IMR-90 (cell line): ENCODE data around the gene CHL1. TPM values are rescaled to one million over a fixed set of nuclear protein-coding genes. Genes with fewer than 3 reads are reported as not detected.

ENCODE experiments used
- ATAC-seq: fragments of 200-7000 bp; cut with Tn5 transposase; 2 replicates; pipeline ENCODE4 v1.9.1; 2020; ENCODE audit warnings: low read depth, mild to moderate bottlenecking, moderate library complexity
- BruUV-seq: library from RNA; stranded (reverse); fragments of 400-500 nt; replicated peaks from 2 replicates; lab custom pipeline; 2021; lab: Mats Ljungman, UMichigan
- CTCF ChIA-PET: fragments of 300-600 bp; formaldehyde crosslinking; extraction: SDS; loops from one replicate; lab custom pipeline; 2021; ENCODE audit warnings: antibody characterized with exemption; lab: Yijun Ruan, JAX
- POLR2A ChIA-PET: fragments of 300-600 bp; sonication (Branson Sonifier 250); formaldehyde crosslinking; loops from one replicate; lab custom pipeline; 2022; ENCODE audit warnings: antibody characterized with exemption; ENCODE audit not compliant: unreplicated experiment; lab: Charles Lee
- DNase-seq: peaks from one replicate; pipeline ENCODE4 v3.0.0; 2013
- H2AFZ ChIP-seq: replicated peaks from 2 replicates; pipeline ENCODE3; 2013; ENCODE audit warnings: low read length, mild to moderate bottlenecking; ENCODE audit not compliant: poor library complexity
- H2AK5ac ChIP-seq: 2 replicates; pipeline ENCODE4 v1.6.1; 2013; ENCODE audit warnings: low read depth, low read length, inconsistent platforms
- H2AK9ac ChIP-seq: replicated peaks from 2 replicates; pipeline ENCODE3; 2013; ENCODE audit warnings: mild to moderate bottlenecking, low read depth, low read length, moderate library complexity; ENCODE audit not compliant: poor library complexity
- H2BK120ac ChIP-seq: 2 replicates; pipeline ENCODE4 v1.6.1; 2013; ENCODE audit warnings: low read depth, low read length, inconsistent platforms
- H2BK15ac ChIP-seq: 3 replicates; pipeline ENCODE4 v1.6.1; 2013; ENCODE audit warnings: low read depth, low read length, inconsistent platforms
- H2BK20ac ChIP-seq: 2 replicates; pipeline ENCODE4 v1.6.1; 2013; ENCODE audit warnings: low read depth, mild to moderate bottlenecking, inconsistent platforms, low read length, moderate library complexity
- H2BK5ac ChIP-seq: 2 replicates; pipeline ENCODE4 v1.6.1; 2013; ENCODE audit warnings: mild to moderate bottlenecking, low read depth, low read length, inconsistent platforms; ENCODE audit not compliant: poor library complexity, severe bottlenecking
- H3K14ac ChIP-seq: replicated peaks from 2 replicates; pipeline ENCODE4 v1.6.1; 2013; ENCODE audit warnings: low read depth, low read length, inconsistent platforms
- H3K18ac ChIP-seq: 2 replicates; pipeline ENCODE4 v1.6.1; 2013; ENCODE audit warnings: low read depth, low read length, control low read depth
- H3K23ac ChIP-seq: 2 replicates; pipeline ENCODE4 v1.6.1; 2013; ENCODE audit warnings: low read depth, low read length, inconsistent platforms
- H3K27ac ChIP-seq: 2 replicates; pipeline ENCODE4 v1.5.1; 2013; ENCODE audit warnings: mild to moderate bottlenecking, control low read depth, low read length; ENCODE audit not compliant: insufficient read depth
- H3K27me3 ChIP-seq: 2 replicates; pipeline ENCODE4 v1.6.1; 2013; ENCODE audit warnings: low read length; ENCODE audit not compliant: control insufficient read depth, insufficient read depth
- H3K36me3 ChIP-seq: 2 replicates; pipeline ENCODE4 v1.6.1; 2013; ENCODE audit warnings: low read length, mixed read lengths; ENCODE audit not compliant: control insufficient read depth, insufficient read depth
- H3K4ac ChIP-seq: 2 replicates; pipeline ENCODE4 v1.6.1; 2013; ENCODE audit warnings: low read depth, low read length, inconsistent platforms
- H3K4me1 ChIP-seq: 2 replicates; pipeline ENCODE4 v1.6.1; 2013; ENCODE audit warnings: low read length, mixed read lengths; ENCODE audit not compliant: control insufficient read depth, insufficient read depth
- H3K4me2 ChIP-seq: 2 replicates; pipeline ENCODE4 v1.6.1; 2013; ENCODE audit warnings: low read depth, mild to moderate bottlenecking, control low read depth, low read length, moderate library complexity
- H3K4me3 ChIP-seq: 2 replicates; pipeline ENCODE4 v1.5.1; 2013; ENCODE audit warnings: low read depth, mild to moderate bottlenecking, control low read depth, low read length, moderate library complexity; ENCODE audit not compliant: insufficient read depth
- H3K56ac ChIP-seq: 2 replicates; pipeline ENCODE4 v1.6.1; 2013; ENCODE audit warnings: low read length, inconsistent platforms; ENCODE audit not compliant: insufficient read depth; ENCODE audit errors: extremely low read depth
- H3K79me1 ChIP-seq, 2 experiments: 2 replicates each; pipeline ENCODE4 v1.6.1; 2013; ENCODE audit warnings: low read length in 2 of 2, inconsistent platforms in 1 of 2, low read depth in 1 of 2
- H3K9ac ChIP-seq: 2 replicates; pipeline ENCODE4 v1.6.1; 2013; ENCODE audit warnings: low read depth, low read length, control low read depth
- H3K9me1 ChIP-seq: 2 replicates; pipeline ENCODE4 v1.6.1; 2013; ENCODE audit warnings: low read length, inconsistent platforms; ENCODE audit not compliant: insufficient read depth
- H3K9me3 ChIP-seq: 2 replicates; pipeline ENCODE4 v1.6.1; 2013; ENCODE audit warnings: low read length; ENCODE audit not compliant: control insufficient read depth, insufficient read depth
- H4K20me1 ChIP-seq: 2 replicates; pipeline ENCODE4 v1.6.1; 2013; ENCODE audit warnings: low read length, inconsistent platforms; ENCODE audit not compliant: insufficient read depth
- H4K5ac ChIP-seq: 2 replicates; pipeline ENCODE4 v1.6.1; 2013; ENCODE audit warnings: mild to moderate bottlenecking, low read depth, low read length, control low read depth
- H4K8ac ChIP-seq, 2 experiments: 2 replicates each; pipeline ENCODE4 v1.6.1; 2013; ENCODE audit warnings: low read depth in 2 of 2, low read length in 2 of 2, control low read depth in 1 of 2, inconsistent platforms in 1 of 2
- H4K91ac ChIP-seq: 2 replicates; pipeline ENCODE4 v1.6.1; 2013; ENCODE audit warnings: low read depth, low read length, inconsistent platforms; ENCODE audit not compliant: insufficient read depth
- BHLHE40 ChIP-seq: fragments of 150-350 bp; IDR thresholded peaks from 2 replicates; pipeline ENCODE4 v1.6.1; 2016; ENCODE audit warnings: mild to moderate bottlenecking, low read depth, low read length
- CEBPB ChIP-seq: IDR thresholded peaks from 2 replicates; pipeline ENCODE4 v1.6.1; 2012; ENCODE audit warnings: low read depth, low read length, improper control_type of control experiment
- CHD1 ChIP-seq: IDR thresholded peaks from 2 replicates; pipeline ENCODE4 v1.6.1; 2012; ENCODE audit warnings: low read depth, low read length, improper control_type of control experiment
- FOS ChIP-seq: fragments of 150-350 bp; IDR thresholded peaks from 2 replicates; pipeline ENCODE4 v1.6.1; 2016; ENCODE audit warnings: low read depth, low read length
- MAFK ChIP-seq: IDR thresholded peaks from 2 replicates; pipeline ENCODE4 v1.6.1; 2012; ENCODE audit warnings: low read depth, low read length, improper control_type of control experiment
- MAZ ChIP-seq: IDR thresholded peaks from 2 replicates; pipeline ENCODE4 v1.6.1; 2012; ENCODE audit warnings: low read depth, mild to moderate bottlenecking, low read length, improper control_type of control experiment, moderate library complexity, borderline replicate concordance
- MXI1 ChIP-seq: IDR thresholded peaks from 2 replicates; pipeline ENCODE4 v1.6.1; 2012; ENCODE audit warnings: low read depth, mild to moderate bottlenecking, low read length, moderate library complexity, borderline replicate concordance
- NFE2L2 ChIP-seq: fragments of 150-350 bp; IDR thresholded peaks from 2 replicates; pipeline ENCODE4 v1.6.1; 2016; ENCODE audit warnings: low read depth, mild to moderate bottlenecking, low read length
- POLR2A ChIP-seq: IDR thresholded peaks from 2 replicates; pipeline ENCODE4 v1.6.1; 2012; ENCODE audit warnings: mild to moderate bottlenecking, low read depth, low read length
- RAD21 ChIP-seq: IDR thresholded peaks from 2 replicates; pipeline ENCODE4 v1.6.1; 2012; ENCODE audit warnings: low read length, improper control_type of control experiment
- RCOR1 ChIP-seq: IDR thresholded peaks from 2 replicates; pipeline ENCODE4 v1.6.1; 2012; ENCODE audit warnings: mild to moderate bottlenecking, low read length, improper control_type of control experiment; ENCODE audit not compliant: insufficient replicate concordance
- RFX5 ChIP-seq: IDR thresholded peaks from 2 replicates; pipeline ENCODE4 v1.8.0; 2012; ENCODE audit warnings: low read depth, mild to moderate bottlenecking, low read length, moderate library complexity
- SMC3 ChIP-seq: fragments of 150-350 bp; IDR thresholded peaks from 2 replicates; pipeline ENCODE4 v1.6.1; 2016; ENCODE audit warnings: low read depth, mild to moderate bottlenecking, antibody characterized with exemption, low read length, moderate library complexity
- USF2 ChIP-seq: fragments of 150-350 bp; IDR thresholded peaks from 2 replicates; pipeline ENCODE4 v1.6.1; 2017; ENCODE audit warnings: mild to moderate bottlenecking, antibody characterized with exemption, low read length, low read depth
- WGBS, 2 experiments: methylation state at CpG; one replicate each; pipeline versions ENCODE4 v1.1.5 to v1.1.7; 2013; ENCODE audit warnings: missing lambda C conversion rate in 2 of 2; ENCODE audit not compliant: insufficient read length in 1 of 2; ENCODE audit errors: extremely low coverage in 2 of 2; 5-methylcytosine and 5-hydroxymethylcytosine counted together
- dilution Hi-C: fragments of 300-500 bp; cut with HindIII; formaldehyde crosslinking; loops from one replicate; pipeline ENCODE4 v1.14.3; 2018; ENCODE audit warnings: low sequenced_read_pairs; ENCODE audit not compliant: unreplicated experiment
- in situ Hi-C: fragments of 300-500 bp; cut with MboI; formaldehyde crosslinking; loops from 3 replicates; pipeline ENCODE4 v1.14.3; 2019; ENCODE audit warnings: low sequenced_read_pairs, inconsistent platforms, mixed read lengths
- intact Hi-C: fragments of 100-400 bp; cut with micrococcal nuclease; formaldehyde crosslinking; loops from 2 replicates; pipeline ENCODE4 v1.10.0; 2022
- polyA plus RNA-seq, 3 experiments: library from polyadenylated mRNA; depleted of rRNA; stranded (reverse); fragments of >200 nt; gene quantifications; 2 replicates each; pipeline ENCODE4 v1.2.3, GENCODE V29; 2012; ENCODE audit warnings: low replicate concordance in 1 of 3
- total RNA-seq: library from RNA; depleted of rRNA; stranded (reverse); fragments of >200 nt; gene quantifications from 2 replicates; pipeline ENCODE4 v1.2.3, GENCODE V29; 2012
- TF ChIP-seq, protein P1 (sequence below): fragments of 150-350 bp; IDR thresholded peaks from 2 replicates; pipeline ENCODE4 v1.6.1; 2016; ENCODE audit warnings: low read depth, mild to moderate bottlenecking, low read length, moderate library complexity, borderline replicate concordance
- TF ChIP-seq, protein P2 (sequence below): conservative IDR thresholded peaks from 2 replicates; pipeline ENCODE4 v1.5.1; 2012; ENCODE audit warnings: mild to moderate bottlenecking, low read depth, low read length, improper control_type of control experiment

Gene CHL1
- total and polyA plus RNA-seq, 2 of the 4 experiments (the other 2 are of a cell fraction) = 0.38 to 1.6 TPM

- POLR2A ChIA-PET = no interaction called here
- no peaks in the 10 kb centered on the region for H3K4me1 ChIP-seq
- no peak overlapping the region for H3K23ac ChIP-seq
- no peaks in the 10 kb centered on the region for H3K36me3 ChIP-seq
- no peak overlapping the region for H2AK5ac ChIP-seq
- no peak overlapping the region for H4K91ac ChIP-seq
- WGBS, 2 experiments = no CpG with 5 or more reads among the region's 1 CpG
- H3K79me1 ChIP-seq = no peaks in the 10 kb centered on the region
- H2BK20ac ChIP-seq = no peak overlapping the region
- H3K4ac ChIP-seq = no peak overlapping the region
- no TSS peak for BruUV-seq
- no peak overlapping the region for H3K14ac ChIP-seq
- CTCF ChIA-PET = no interaction called here
- in situ Hi-C loops (no loop called here), intact Hi-C loops (no loop called here), dilution Hi-C loops (no loop called here)
- H4K20me1 ChIP-seq = no peaks in the 10 kb centered on the region
- H2BK5ac ChIP-seq = no peak overlapping the region
- H3K9ac ChIP-seq = no peak overlapping the region
- DNase-seq (no peak), ATAC-seq (no peak)
- no peak overlapping the region for H2AK9ac ChIP-seq
- H3K4me3 ChIP-seq = no peak overlapping the region
- H3K4me2 ChIP-seq = no peak overlapping the region
- H3K9me3 ChIP-seq = no peaks in the 10 kb centered on the region; the same call in 1 of the 2 replicates
- no peak overlapping the region for H4K8ac ChIP-seq
- H3K27me3 ChIP-seq = no peaks in the 10 kb centered on the region
- TF ChIP-seq FOS (no peak), RAD21 (no peak), NFE2L2 (no peak), RFX5 (no peak), USF2 (no peak), MAFK (no peak), RCOR1 (no peak), POLR2A (no peak), BHLHE40 (no peak), CHD1 (no peak), SMC3 (no peak), CEBPB (no peak), MAZ (no peak), MXI1 (no peak)
- TF ChIP-seq, protein P1, sequence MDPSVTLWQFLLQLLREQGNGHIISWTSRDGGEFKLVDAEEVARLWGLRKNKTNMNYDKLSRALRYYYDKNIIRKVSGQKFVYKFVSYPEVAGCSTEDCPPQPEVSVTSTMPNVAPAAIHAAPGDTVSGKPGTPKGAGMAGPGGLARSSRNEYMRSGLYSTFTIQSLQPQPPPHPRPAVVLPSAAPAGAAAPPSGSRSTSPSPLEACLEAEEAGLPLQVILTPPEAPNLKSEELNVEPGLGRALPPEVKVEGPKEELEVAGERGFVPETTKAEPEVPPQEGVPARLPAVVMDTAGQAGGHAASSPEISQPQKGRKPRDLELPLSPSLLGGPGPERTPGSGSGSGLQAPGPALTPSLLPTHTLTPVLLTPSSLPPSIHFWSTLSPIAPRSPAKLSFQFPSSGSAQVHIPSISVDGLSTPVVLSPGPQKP = no peak
- TF ChIP-seq, protein P2, sequence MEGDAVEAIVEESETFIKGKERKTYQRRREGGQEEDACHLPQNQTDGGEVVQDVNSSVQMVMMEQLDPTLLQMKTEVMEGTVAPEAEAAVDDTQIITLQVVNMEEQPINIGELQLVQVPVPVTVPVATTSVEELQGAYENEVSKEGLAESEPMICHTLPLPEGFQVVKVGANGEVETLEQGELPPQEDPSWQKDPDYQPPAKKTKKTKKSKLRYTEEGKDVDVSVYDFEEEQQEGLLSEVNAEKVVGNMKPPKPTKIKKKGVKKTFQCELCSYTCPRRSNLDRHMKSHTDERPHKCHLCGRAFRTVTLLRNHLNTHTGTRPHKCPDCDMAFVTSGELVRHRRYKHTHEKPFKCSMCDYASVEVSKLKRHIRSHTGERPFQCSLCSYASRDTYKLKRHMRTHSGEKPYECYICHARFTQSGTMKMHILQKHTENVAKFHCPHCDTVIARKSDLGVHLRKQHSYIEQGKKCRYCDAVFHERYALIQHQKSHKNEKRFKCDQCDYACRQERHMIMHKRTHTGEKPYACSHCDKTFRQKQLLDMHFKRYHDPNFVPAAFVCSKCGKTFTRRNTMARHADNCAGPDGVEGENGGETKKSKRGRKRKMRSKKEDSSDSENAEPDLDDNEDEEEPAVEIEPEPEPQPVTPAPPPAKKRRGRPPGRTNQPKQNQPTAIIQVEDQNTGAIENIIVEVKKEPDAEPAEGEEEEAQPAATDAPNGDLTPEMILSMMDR = no peak
- H2BK15ac ChIP-seq = no peak overlapping the region
- H2AFZ ChIP-seq = no peak overlapping the region
- no peak overlapping the region for H3K27ac ChIP-seq
- no peaks in the 10 kb centered on the region for H3K9me1 ChIP-seq
- H4K5ac ChIP-seq = no peak overlapping the region
- H3K18ac ChIP-seq = no peak overlapping the region
- H2BK120ac ChIP-seq = no peak overlapping the region
- H3K56ac ChIP-seq = no peak overlapping the region
Measured at GRCh38 chr3:330494-331115, 134.0 kb downstream of the CHL1 start.
